VCaP (cell line): ENCODE measurements around the gene SMARCD2.

Experiments
- H3K27ac ChIP-seq: fragments of 450-650 bp; 2 replicates; pipeline ENCODE4 v1.5.1; 2017
- CTCF ChIP-seq: fragments of 450-650 bp; conservative IDR thresholded peaks from 2 replicates; pipeline ENCODE4 v1.5.1; 2017; ENCODE audit warnings: mild to moderate bottlenecking, moderate library complexity

The SMARCD2 gene

GRCh38 chr17:63827801-63828221 lies 14.7 kb downstream of the SMARCD2 start:
- H3K27ac ChIP-seq: peak overlapping the region; percentile 93
- TF ChIP-seq CTCF: 0 out of 2 replicates have a peak, but pooled peaks have one; percentile 16

GRCh38 chr17:63827002-63827800 lies 15.3 kb downstream of the SMARCD2 start, which contains the start of the genes FTSJ3 and PSMC5:
FTSJ3 (minus strand) TSS chr17:63827663; CDS start chr17:63826902, 761 bp downstream.
PSMC5 (plus strand) TSS chr17:63827431; CDS start chr17:63827491, 60 bp downstream.
- peak within 1 kb of the TSS; percentile 93 for H3K27ac ChIP-seq
- TF ChIP-seq CTCF: peak; percentile 66

GRCh38 chr17:63826468-63827001 lies 15.9 kb downstream of the SMARCD2 start:
- peak overlapping the region; percentile 93 for H3K27ac ChIP-seq
- no peak for TF ChIP-seq CTCF

GRCh38 chr17:63824362-63824761 lies 18.1 kb downstream of the SMARCD2 start:
- no peak for TF ChIP-seq CTCF
- no peak overlapping the region for H3K27ac ChIP-seq

- H3K27ac ChIP-seq: no peak overlapping the region
- no peak for TF ChIP-seq CTCF
Observed at GRCh38 chr17:63823659-63824331, 18.7 kb downstream of the SMARCD2 start.

- H3K27ac ChIP-seq: no peak overlapping the region
- TF ChIP-seq CTCF: no peak
Observed at GRCh38 chr17:63822537-63822936, 19.9 kb downstream of the SMARCD2 start.

GRCh38 chr17:63821804-63822203 lies 20.7 kb downstream of the SMARCD2 start:
- TF ChIP-seq CTCF: no peak
- H3K27ac ChIP-seq: no peak overlapping the region
